ENCODE results near the gene AMN1.
"Not testable (repeated sequence)": the region's sequence is repeated elsewhere in the genome, so short reads cannot be mapped to it uniquely, and the experiment has no call there.

AMN1 gene

GRCh38 chr12:31685801-31686200, 43.0 kb downstream of the AMN1 start:
- TF ChIP-seq CTCF (IDR thresholded peaks at IDR 0.05; ENCODE audit: borderline replicate concordance, control extremely low read depth, extremely low read depth, insufficient read depth, missing control alignments), result no peak
- in situ Hi-C loops (cut with MboI; ENCODE audit: low sequenced_read_pairs, unreplicated experiment), result loop anchor here (10.0 kb wide), 1 partner anchor 619 kb away; no protein-coding TSS in a partner anchor
- DNase-seq (ENCODE audit: low spot score), result no peak

GRCh38 chr12:31682136-31682962, 46.5 kb downstream of the AMN1 start:
- peak; percentile 57 for TF ChIP-seq CTCF (IDR thresholded peaks at IDR 0.05; ENCODE audit: borderline replicate concordance, control extremely low read depth, extremely low read depth, insufficient read depth, missing control alignments)
- peak; percentile 76 for DNase-seq (ENCODE audit: low spot score)
- in situ Hi-C loops (cut with MboI; ENCODE audit: low sequenced_read_pairs, unreplicated experiment), result loop anchor here (10.0 kb wide), 1 partner anchor 622 kb away; no protein-coding TSS in a partner anchor

- in situ Hi-C loops (cut with MboI; ENCODE audit: low sequenced_read_pairs, unreplicated experiment), result loop anchor here (25.0 kb wide), 2 partner anchors 390 to 990 kb away; no protein-coding TSS in a partner anchor
- DNase-seq (ENCODE audit: low spot score), result no peak
- no peak for TF ChIP-seq CTCF (IDR thresholded peaks at IDR 0.05; ENCODE audit: borderline replicate concordance, control extremely low read depth, extremely low read depth, insufficient read depth, missing control alignments)
These were observed 56.3 kb downstream of the AMN1 start for GRCh38 chr12:31672521-31672920.

- not testable (repeated sequence) for DNase-seq (ENCODE audit: low spot score)
- in situ Hi-C loops (cut with MboI; ENCODE audit: low sequenced_read_pairs, unreplicated experiment), result loop anchor here (25.0 kb wide), 2 partner anchors 393 to 993 kb away; no protein-coding TSS in a partner anchor
These were observed 59.2 kb downstream of the AMN1 start for GRCh38 chr12:31669582-31669981.

GRCh38 chr12:31669020-31669419, 59.8 kb downstream of the AMN1 start:
- TF ChIP-seq CTCF (IDR thresholded peaks at IDR 0.05; ENCODE audit: borderline replicate concordance, control extremely low read depth, extremely low read depth, insufficient read depth, missing control alignments), result no peak
- in situ Hi-C loops (cut with MboI; ENCODE audit: low sequenced_read_pairs, unreplicated experiment), result loop anchor here (25.0 kb wide), 2 partner anchors 393 to 993 kb away; no protein-coding TSS in a partner anchor

GRCh38 chr12:31664038-31664437, 64.8 kb downstream of the AMN1 start:
- TF ChIP-seq CTCF (IDR thresholded peaks at IDR 0.05; ENCODE audit: borderline replicate concordance, control extremely low read depth, extremely low read depth, insufficient read depth, missing control alignments), result no peak
- no peak for DNase-seq (ENCODE audit: low spot score)
- in situ Hi-C loops (cut with MboI; ENCODE audit: low sequenced_read_pairs, unreplicated experiment), result loop anchor here (25.0 kb wide), 2 partner anchors 398 to 998 kb away; no protein-coding TSS in a partner anchor

More at GRCh38 chr12:31669020-31669419, 59.8 kb downstream of the AMN1 start:
- DNase-seq (ENCODE audit: low spot score), result no peak

GRCh38 chr12:31663576-31663975, 65.2 kb downstream of the AMN1 start:
- in situ Hi-C loops (cut with MboI; ENCODE audit: low sequenced_read_pairs, unreplicated experiment), result loop anchor here (25.0 kb wide), 2 partner anchors 399 to 999 kb away; no protein-coding TSS in a partner anchor
- TF ChIP-seq CTCF (IDR thresholded peaks at IDR 0.05; ENCODE audit: borderline replicate concordance, control extremely low read depth, extremely low read depth, insufficient read depth, missing control alignments), result no peak

More at GRCh38 chr12:31663576-31663975, 65.2 kb downstream of the AMN1 start:
- DNase-seq (ENCODE audit: low spot score), result no peak

All from GM13976 (cell line).